ENCODE measurements around the gene ZDHHC18.

Gene ZDHHC18

DNA sequence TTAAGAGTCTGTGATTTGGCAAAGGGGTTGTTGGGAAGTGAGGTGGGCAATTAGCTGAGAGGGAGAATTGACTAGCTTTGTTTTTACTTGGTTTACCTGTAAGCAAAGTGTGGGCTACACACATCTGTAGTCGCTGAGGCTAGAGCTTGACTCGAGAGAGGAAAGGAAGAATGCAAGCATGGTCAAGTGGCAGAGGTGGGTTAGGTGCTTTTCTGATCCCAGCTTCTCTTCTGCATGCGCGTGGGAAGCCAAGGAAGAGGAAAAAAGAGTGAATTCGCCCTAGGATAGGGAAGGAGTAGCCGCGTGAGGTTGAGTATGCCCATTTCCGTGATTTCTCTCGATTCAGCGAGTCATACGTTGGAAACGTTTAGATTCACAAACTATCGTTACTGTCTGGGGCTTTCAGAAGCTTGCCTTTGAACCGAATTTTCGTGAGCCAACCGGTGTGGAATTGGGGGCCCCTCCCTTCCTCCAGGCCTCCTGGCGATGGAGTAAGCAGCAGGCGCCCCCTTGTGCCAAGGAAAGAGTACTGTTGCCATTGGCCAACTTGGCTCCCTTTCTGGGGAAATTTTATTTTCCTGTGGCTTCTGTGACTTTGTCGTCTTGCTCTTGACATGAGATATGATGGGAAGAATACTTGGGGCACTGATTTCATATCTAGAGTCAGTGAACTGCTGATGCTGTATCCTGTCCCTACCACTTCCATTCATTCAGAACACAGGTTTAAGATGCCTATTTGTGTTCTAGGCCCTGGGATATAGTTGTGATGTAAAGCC, 37.5 kb upstream of the ZDHHC18 start:
- H3K9me3 ChIP-seq (ENCODE audit: low read depth, low read length): no peaks in the 10 kb centered on the region
- H3K36me3 ChIP-seq (ENCODE audit: insufficient read depth, low read length): no peaks in the 10 kb centered on the region
- peak; percentile 62 for DNase-seq (ENCODE audit: low read depth, low spot score)
- H3K4me3 ChIP-seq: peak overlapping the region; percentile 94
- peak overlapping the region; percentile 93 for H3K9ac ChIP-seq (ENCODE audit: insufficient read length)
- H3K27ac ChIP-seq: peak overlapping the region; percentile 93
- TF ChIP-seq POLR2AphosphoS5 (IDR thresholded peaks at IDR 0.05; ENCODE audit: borderline replicate concordance, low read depth, low read length): peak; percentile 65
- no peak for TF ChIP-seq FOXP2 (optimal IDR thresholded peaks at IDR 0.05; ENCODE audit: control extremely low read depth, extremely low read length, insufficient read depth)

DNA sequence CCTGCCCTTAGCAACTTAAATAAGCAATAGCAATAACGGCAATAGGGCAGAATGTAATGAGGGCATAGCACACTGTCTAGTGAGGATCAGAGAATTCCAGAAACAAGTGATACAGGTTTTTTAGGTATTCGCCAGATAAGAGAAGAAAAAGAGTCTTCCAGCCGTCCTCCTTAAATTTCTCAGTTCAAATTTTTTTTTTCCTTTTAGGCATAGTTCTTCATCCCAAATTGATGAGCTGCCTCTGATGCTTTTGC, 36.9 kb upstream of the ZDHHC18 start:
- DNase-seq (ENCODE audit: low read depth, low spot score): no peak
- Histone ChIP-seq H3K4me3 (no peak overlapping the region), H3K9ac (ENCODE audit: insufficient read length) (no peak overlapping the region), H3K27ac (no peak overlapping the region), H3K9me3 (ENCODE audit: low read depth, low read length) (no peaks in the 10 kb centered on the region), H3K36me3 (ENCODE audit: insufficient read depth, low read length) (no peaks in the 10 kb centered on the region)
- TF ChIP-seq POLR2AphosphoS5 (IDR thresholded peaks at IDR 0.05; ENCODE audit: borderline replicate concordance, low read depth, low read length): no peak
- TF ChIP-seq EZH2 (IDR thresholded peaks at IDR 0.05): no peak
- no peak for TF ChIP-seq FOXP2 (optimal IDR thresholded peaks at IDR 0.05; ENCODE audit: control extremely low read depth, extremely low read length, insufficient read depth)

DNA sequence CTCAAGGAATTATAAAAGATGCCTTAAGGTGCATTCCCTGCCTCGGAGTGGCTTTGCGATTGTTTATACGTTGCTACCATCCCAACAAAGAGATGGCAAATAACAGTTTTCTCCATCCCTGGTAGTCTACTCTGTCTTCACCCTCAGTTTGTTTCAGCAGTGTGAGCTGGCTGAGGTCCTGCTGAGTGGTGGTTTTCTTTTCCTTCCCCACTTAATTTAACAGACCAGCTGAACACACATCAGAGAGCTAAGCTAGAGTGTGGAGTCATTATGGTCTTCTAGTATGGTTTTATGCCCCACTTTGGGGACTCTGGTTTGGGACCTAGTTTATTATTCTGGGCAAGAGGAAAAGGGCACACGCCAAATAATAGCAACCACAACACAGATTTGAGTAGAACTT, 36.6 kb upstream of the ZDHHC18 start:
- Histone ChIP-seq H3K9me3 (ENCODE audit: low read depth, low read length) (no peaks in the 10 kb centered on the region), H3K9ac (ENCODE audit: insufficient read length) (no peak overlapping the region), H3K27ac (no peak overlapping the region), H3K36me3 (ENCODE audit: insufficient read depth, low read length) (no peaks in the 10 kb centered on the region), H3K4me3 (no peak overlapping the region)
- TF ChIP-seq EZH2 (IDR thresholded peaks at IDR 0.05): no peak
- TF ChIP-seq POLR2AphosphoS5 (IDR thresholded peaks at IDR 0.05; ENCODE audit: borderline replicate concordance, low read depth, low read length): no peak
- DNase-seq (ENCODE audit: low read depth, low spot score): no peak

DNA sequence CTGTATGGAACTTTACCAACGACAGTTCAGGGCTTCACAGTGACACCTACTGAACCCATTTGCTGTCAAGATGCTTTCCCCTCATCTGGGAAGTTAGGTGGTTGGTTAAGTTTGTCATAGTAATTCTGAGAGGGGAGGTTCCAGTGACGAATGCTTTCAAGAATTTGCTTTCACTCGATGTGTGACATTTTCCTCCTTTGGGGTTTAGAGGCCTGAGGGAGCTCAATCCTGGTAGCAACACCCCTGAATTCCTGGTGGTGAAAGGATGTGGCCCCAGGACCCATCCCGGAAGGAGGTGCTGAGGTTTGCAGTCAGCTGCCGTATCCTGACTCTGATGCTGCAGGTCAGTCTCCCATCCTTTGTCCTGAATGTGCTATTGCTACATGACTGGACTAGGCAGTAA, 35.9 kb upstream of the ZDHHC18 start:
- Histone ChIP-seq H3K36me3 (ENCODE audit: insufficient read depth, low read length) (no peaks in the 10 kb centered on the region), H3K4me3 (no peak overlapping the region), H3K27ac (no peak overlapping the region), H3K9me3 (ENCODE audit: low read depth, low read length) (no peaks in the 10 kb centered on the region), H3K9ac (ENCODE audit: insufficient read length) (no peak overlapping the region)
- no peak for DNase-seq (ENCODE audit: low read depth, low spot score)
- TF ChIP-seq POLR2AphosphoS5 (IDR thresholded peaks at IDR 0.05; ENCODE audit: borderline replicate concordance, low read depth, low read length) (no peak), FOXP2 (optimal IDR thresholded peaks at IDR 0.05; ENCODE audit: control extremely low read depth, extremely low read length, insufficient read depth) (no peak), EZH2 (IDR thresholded peaks at IDR 0.05) (no peak)

DNA sequence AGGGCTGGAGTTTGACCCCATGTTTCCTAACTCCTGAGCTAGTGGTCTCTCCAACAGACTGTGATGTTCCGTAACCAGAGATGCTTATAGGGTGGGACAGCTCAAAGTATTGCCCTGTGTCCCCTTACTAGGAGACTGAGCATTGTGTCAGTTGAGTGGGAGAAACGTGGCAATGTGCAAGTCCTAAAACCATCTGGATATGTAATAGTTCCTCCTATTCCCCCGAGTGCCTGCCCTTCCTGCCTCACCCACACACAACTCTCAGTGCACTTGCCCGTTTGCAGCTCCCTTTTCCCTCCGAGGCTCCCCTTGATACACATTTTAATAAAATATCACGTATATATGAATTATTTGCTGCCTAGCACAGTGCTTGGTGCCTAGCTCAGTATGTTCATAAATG, 35.3 kb upstream of the ZDHHC18 start:
- H3K36me3 ChIP-seq (ENCODE audit: insufficient read depth, low read length): no peaks in the 10 kb centered on the region
- no peaks in the 10 kb centered on the region for H3K9me3 ChIP-seq (ENCODE audit: low read depth, low read length)
- no peak overlapping the region for H3K9ac ChIP-seq (ENCODE audit: insufficient read length)
- H3K27ac ChIP-seq: no peak overlapping the region
- no peak overlapping the region for H3K4me3 ChIP-seq
- no peak for DNase-seq (ENCODE audit: low read depth, low spot score)
- TF ChIP-seq FOXP2 (optimal IDR thresholded peaks at IDR 0.05; ENCODE audit: control extremely low read depth, extremely low read length, insufficient read depth) (no peak), POLR2AphosphoS5 (IDR thresholded peaks at IDR 0.05; ENCODE audit: borderline replicate concordance, low read depth, low read length) (no peak), EZH2 (IDR thresholded peaks at IDR 0.05) (no peak)

DNA sequence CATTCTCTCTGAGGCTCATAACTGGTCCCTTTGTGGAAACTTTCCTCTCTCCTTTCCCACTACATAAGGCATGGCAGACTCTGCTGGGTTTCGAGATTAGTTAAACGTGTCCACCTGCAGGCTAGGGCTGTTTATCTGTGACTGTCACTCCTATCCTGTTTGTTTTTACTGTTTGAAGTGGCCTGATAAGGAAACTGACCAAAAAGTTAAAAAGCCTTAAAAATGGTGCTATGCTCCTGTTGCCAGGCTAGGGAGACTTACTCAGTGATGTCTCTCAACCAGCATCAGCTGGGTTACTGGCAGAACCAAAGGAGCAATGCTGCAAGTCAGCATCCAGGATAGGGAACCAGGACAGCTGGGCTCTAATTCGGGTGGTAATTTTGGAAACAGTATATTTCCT, 34.9 kb upstream of the ZDHHC18 start:
- Histone ChIP-seq H3K36me3 (ENCODE audit: insufficient read depth, low read length) (no peaks in the 10 kb centered on the region), H3K4me3 (no peak overlapping the region), H3K27ac (no peak overlapping the region), H3K9me3 (ENCODE audit: low read depth, low read length) (no peaks in the 10 kb centered on the region), H3K9ac (ENCODE audit: insufficient read length) (no peak overlapping the region)
- TF ChIP-seq EZH2 (IDR thresholded peaks at IDR 0.05): no peak
- TF ChIP-seq FOXP2 (optimal IDR thresholded peaks at IDR 0.05; ENCODE audit: control extremely low read depth, extremely low read length, insufficient read depth): no peak
- TF ChIP-seq POLR2AphosphoS5 (IDR thresholded peaks at IDR 0.05; ENCODE audit: borderline replicate concordance, low read depth, low read length): no peak
- DNase-seq (ENCODE audit: low read depth, low spot score): no peak

DNA sequence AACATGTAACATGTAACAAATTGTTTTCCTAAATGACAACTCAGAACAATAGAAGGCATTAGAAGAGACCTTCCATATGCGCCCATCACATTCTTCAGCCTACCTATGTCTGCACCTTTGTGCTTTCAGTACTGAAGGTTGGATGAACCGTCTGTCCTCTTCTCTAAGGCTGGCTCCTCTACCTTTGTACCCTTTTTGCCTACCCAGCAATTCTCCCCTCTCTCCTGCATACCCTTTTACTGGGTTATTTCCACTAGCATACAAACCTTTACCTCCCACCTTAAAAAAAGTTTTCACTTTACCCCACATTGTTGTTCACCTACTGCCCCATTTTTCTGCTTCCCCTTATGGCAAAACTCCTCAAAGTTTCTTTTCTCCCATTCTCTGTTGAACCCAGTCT, 33.6 kb upstream of the ZDHHC18 start:
- no peak for DNase-seq (ENCODE audit: low read depth, low spot score)
- no peak overlapping the region for H3K27ac ChIP-seq
- no peaks in the 10 kb centered on the region for H3K9me3 ChIP-seq (ENCODE audit: low read depth, low read length)
- no peak overlapping the region for H3K4me3 ChIP-seq
- H3K9ac ChIP-seq (ENCODE audit: insufficient read length): no peak overlapping the region
- TF ChIP-seq EZH2 (IDR thresholded peaks at IDR 0.05) (no peak), FOXP2 (optimal IDR thresholded peaks at IDR 0.05; ENCODE audit: control extremely low read depth, extremely low read length, insufficient read depth) (no peak), POLR2AphosphoS5 (IDR thresholded peaks at IDR 0.05; ENCODE audit: borderline replicate concordance, low read depth, low read length) (no peak)
- no peaks in the 10 kb centered on the region for H3K36me3 ChIP-seq (ENCODE audit: insufficient read depth, low read length)

DNA sequence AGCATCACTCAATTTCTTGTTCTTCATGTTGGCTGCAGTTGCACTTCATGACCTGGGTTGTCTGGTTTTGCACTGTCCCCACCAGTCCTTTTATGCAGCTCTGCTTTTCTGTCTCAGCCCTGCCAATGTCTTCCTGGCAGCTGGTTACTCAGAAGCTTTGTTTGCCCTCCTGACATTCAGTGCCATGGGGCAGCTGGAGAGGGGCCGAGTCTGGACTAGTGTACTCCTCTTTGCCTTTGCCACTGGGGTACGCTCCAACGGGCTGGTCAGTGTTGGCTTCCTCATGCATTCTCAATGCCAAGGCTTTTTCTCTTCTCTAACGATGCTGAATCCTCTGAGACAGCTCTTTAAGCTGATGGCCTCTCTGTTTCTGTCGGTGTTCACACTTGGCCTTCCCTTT, 32.1 kb upstream of the ZDHHC18 start:
- Histone ChIP-seq H3K9ac (ENCODE audit: insufficient read length) (no peak overlapping the region), H3K36me3 (ENCODE audit: insufficient read depth, low read length) (no peaks in the 10 kb centered on the region), H3K9me3 (ENCODE audit: low read depth, low read length) (no peaks in the 10 kb centered on the region), H3K4me3 (no peak overlapping the region), H3K27ac (no peak overlapping the region)
- DNase-seq (ENCODE audit: low read depth, low spot score): no peak
- TF ChIP-seq FOXP2 (optimal IDR thresholded peaks at IDR 0.05; ENCODE audit: control extremely low read depth, extremely low read length, insufficient read depth) (no peak), POLR2AphosphoS5 (IDR thresholded peaks at IDR 0.05; ENCODE audit: borderline replicate concordance, low read depth, low read length) (no peak), EZH2 (IDR thresholded peaks at IDR 0.05) (no peak)

DNA sequence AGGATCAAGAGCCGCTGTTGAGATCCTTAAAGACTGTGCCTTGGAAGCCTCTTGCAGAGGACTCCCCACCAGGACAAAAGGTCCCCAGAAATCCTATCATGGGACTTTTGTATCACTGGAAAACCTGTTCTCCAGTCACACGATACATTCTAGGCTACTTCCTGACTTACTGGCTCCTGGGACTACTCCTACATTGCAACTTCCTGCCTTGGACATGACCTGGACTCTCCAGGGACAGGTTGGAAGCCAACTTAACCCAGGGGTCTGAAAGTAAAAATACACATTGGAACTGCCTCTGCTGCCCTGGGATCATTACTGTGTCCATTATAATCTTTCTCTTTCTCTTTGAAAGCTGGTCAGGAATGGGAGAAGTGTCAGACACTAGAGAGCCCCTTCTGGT, 28.9 kb upstream of the ZDHHC18 start:
- no peak for DNase-seq (ENCODE audit: low read depth, low spot score)
- no peak overlapping the region for H3K4me3 ChIP-seq
- TF ChIP-seq POLR2AphosphoS5 (IDR thresholded peaks at IDR 0.05; ENCODE audit: borderline replicate concordance, low read depth, low read length) (no peak), FOXP2 (optimal IDR thresholded peaks at IDR 0.05; ENCODE audit: control extremely low read depth, extremely low read length, insufficient read depth) (no peak), EZH2 (IDR thresholded peaks at IDR 0.05) (no peak)
- H3K36me3 ChIP-seq (ENCODE audit: insufficient read depth, low read length): no peaks in the 10 kb centered on the region
- H3K9ac ChIP-seq (ENCODE audit: insufficient read length): no peak overlapping the region
- H3K9me3 ChIP-seq (ENCODE audit: low read depth, low read length): no peaks in the 10 kb centered on the region
- no peak overlapping the region for H3K27ac ChIP-seq
